Activated T-cell treated with anti-CD3 and anti-CD28 coated beads for 24 hours (primary cell): Measurements from ENCODE around the gene HSFX3.
"Not testable (repeated sequence)": the region's sequence is repeated elsewhere in the genome, so short reads cannot be mapped to it uniquely, and the experiment has no call there.

Experiments
- DNase-seq: peaks from one replicate; pipeline ENCODE4 v3.0.0-alpha.2; 2020; ENCODE audit warnings: low read depth

Gene HSFX3, protein sequence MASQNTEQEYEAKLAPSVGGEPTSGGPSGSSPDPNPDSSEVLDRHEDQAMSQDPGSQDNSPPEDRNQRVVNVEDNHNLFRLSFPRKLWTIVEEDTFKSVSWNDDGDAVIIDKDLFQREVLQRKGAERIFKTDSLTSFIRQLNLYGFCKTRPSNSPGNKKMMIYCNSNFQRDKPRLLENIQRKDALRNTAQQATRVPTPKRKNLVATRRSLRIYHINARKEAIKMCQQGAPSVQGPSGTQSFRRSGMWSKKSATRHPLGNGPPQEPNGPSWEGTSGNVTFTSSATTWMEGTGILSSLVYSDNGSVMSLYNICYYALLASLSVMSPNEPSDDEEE

DNA sequence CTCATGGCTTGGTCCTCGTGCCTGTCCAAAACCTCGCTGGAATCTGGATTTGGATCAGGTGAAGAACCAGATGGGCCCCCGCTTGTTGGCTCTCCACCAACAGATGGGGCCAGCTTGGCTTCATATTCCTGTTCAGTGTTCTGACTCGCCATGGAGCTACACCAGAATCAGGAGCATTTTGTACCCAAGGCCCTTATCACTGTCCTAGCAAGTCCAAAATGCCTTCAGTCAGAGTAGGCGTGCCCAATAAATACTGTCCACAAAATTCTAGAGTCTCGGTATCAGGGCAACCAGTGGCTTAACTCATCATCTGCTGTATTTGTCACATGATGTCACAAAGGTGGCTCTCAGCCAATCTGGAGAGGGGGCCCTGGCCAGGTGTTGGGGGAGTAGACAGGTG, at the start of gene HSFX3:
HSFX3 (minus strand) TSS at position 224 of the 400 bp plus-strand sequence; CDS start at position 152, 72 bp downstream.
- DNase-seq: not testable (repeated sequence)

DNA sequence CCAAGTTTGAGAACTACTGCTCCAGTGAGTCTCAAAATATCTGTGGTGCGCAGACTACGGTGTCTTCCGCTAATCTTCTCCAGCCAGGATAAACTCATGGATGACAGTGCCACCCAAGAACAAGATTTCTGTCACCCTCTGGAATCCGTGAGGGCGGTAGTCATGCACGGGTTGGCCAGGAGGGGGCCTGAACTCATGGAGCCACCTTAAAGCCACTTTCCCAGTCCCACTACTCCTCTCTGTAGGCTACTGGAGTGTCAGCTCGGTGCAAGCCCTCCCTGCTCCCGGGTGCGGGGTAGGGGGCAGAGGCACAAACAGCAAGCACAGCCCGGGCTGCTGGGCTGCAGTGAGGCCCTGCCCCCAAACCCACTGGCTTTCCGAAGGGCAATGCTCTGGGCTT, 48.9 kb upstream of the HSFX3 start:
- not testable (repeated sequence) for DNase-seq

DNA sequence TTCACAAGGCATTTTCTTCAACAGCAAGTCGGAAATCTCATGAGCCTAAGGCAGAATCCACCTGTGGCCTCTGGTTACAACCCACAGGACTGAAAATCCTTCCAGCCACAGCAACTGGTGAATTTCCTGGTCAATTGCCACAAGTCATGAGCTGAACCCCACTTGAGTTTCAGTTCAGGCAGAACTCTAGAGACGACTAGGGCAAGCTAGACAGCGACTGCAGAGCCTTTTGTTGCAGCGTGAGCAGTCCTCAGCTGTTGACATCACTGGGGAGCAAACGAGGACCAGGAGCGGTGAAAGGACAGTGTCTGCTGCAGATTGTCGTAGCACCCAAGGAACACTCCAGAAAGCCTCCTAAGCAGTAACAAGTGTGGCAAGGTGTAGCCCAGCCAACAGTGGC, 46.2 kb upstream of the HSFX3 start:
- not testable (repeated sequence) for DNase-seq

DNA sequence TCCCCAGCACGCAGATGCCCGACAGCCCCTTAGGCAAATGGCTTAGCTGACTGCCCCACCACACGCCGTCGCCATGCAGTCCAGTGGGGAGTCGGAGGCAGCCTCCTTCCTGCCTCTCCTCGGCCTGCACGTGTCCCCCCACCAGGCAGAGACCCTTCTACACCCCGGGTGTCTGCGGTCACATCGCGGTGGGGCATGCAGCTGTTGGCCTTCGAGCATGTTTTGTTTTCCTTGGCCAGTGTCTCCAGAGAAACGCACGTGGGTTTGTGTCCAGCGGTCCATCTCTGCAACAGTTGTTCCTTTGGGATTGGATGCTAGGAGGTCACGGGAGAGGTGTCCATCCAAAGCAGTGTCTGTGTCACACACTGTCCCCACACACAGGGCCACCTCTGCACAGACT, 45.5 kb upstream of the HSFX3 start, which contains the start of gene HSFX2:
HSFX2 (minus strand) TSS at position 101 of the 400 bp plus-strand sequence. CDS start 614 bp downstream, outside the sequence.
- DNase-seq: not testable (repeated sequence)

DNA sequence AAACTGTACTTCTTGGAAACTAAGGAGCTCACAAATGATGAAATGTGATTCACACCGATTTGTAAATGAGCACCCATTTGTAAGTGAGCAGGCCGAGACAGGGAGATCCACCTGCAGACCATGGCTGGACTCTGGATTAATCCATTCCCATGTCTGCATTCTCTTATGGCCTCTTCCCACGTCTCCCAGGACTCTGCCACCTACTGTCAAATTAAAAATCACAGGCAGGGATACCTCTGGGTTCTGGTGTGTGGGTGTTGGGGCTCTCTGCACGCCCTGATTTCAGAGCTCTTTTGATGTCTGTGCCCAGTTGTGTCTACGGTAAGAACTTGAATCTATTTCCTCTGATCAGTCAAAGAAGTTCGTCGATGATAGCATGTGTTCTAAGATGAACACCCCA, 41.3 kb upstream of the HSFX3 start:
- not testable (repeated sequence) for DNase-seq

DNA sequence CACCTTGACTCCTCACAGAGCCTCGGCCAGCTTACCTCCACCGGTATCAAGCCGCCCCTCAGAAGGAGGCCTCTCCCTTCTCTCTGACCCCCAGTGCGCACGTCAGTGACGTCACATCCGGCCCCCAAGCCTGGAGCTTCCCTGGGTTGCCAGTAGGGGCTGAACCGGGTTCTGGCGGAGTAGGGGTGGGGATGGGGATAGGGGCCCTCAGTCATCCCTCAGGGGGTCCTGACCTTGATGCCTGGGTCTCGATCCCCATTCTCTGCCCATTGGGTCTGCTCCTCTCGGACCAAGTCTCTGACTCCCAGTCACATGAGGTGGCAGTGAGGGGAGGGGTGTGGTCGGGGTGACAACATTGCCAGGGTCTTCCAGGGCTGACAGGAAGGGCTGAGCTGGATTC, 37.6 kb upstream of the HSFX3 start, which contains the start of gene MAGEA9B:
MAGEA9B (minus strand) TSS at position 101 of the 400 bp plus-strand sequence. CDS start 4,280 bp downstream, outside the sequence.
- not testable (repeated sequence) for DNase-seq

DNA sequence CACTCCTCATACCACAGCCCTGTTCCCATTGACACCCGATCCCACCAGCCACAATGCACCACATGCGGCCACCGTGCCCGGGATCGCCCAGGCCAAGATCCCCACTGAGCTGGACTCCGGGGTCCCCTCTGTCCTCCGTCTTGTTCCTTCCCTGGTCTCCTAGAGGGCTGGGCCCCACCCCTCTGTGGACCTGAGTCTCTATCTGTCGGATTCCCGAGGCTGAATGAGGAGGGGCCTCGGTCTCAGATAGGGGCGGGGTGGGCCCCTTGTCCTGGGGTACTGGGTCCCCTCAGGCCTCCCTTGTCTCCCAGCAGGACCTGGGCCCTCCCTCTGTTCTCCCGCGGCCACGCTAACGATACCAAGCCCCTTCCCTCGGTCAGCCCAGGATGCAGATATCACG, 35.9 kb upstream of the HSFX3 start:
- not testable (repeated sequence) for DNase-seq

DNA sequence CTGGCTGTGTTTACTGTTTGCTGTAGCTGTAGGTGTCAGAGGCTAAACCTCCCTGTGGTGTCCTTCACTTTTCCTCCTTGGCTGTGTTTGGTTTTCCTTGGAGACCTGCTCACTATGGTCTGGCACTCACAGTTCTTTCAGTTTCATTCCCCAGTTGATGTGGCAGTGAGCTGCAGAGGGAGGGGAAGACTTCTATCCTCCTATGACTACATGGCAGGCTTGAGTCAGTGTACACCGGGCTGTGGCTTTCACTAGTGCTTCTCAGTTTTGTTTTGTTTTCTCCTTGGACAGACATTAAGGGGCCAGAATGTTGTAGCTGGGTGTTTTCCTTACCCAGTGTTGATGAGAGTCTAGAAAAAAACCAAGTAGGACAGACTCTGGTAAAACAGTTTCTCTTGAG, 23.7 kb upstream of the HSFX3 start:
- not testable (repeated sequence) for DNase-seq

DNA sequence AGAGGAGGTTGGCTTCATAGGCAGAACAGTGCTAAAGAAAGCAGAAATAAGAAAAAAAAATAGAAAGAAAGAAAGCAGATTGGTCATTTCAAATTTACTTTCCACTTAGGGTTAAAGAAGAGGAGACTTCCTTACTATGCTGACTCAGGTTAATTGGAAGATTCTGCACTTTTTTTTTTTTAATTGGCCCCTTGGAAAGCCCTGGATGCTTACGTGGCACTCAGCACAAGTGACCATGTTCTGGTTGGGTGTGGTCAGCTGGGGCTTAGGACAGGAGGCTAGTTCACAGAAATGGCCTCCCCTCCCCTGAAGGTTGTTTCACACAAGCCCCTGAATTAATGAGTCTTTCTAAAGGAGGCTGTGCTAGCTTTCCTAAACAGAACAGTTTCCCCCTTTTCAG, 23.0 kb upstream of the HSFX3 start:
- DNase-seq: no peak

DNA sequence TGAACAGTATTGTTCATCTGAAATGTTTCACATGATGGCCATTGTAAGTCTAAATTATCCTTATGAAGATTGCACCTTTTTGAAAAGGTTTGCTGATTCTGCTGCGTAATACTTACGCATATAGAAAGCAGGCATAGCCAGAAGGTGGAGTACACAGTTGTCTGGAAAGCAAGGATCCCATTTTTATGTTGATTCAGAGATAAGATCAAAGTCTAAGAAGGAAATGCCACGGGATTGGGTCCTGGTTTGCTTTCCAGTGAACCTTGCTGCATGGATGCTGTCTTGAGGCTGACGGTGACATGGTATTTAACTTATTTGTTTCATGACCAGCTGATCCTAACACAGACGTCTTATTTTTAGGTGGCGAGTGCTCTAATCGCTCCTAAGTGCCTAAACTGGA, 22.0 kb upstream of the HSFX3 start:
- no peak for DNase-seq

DNA sequence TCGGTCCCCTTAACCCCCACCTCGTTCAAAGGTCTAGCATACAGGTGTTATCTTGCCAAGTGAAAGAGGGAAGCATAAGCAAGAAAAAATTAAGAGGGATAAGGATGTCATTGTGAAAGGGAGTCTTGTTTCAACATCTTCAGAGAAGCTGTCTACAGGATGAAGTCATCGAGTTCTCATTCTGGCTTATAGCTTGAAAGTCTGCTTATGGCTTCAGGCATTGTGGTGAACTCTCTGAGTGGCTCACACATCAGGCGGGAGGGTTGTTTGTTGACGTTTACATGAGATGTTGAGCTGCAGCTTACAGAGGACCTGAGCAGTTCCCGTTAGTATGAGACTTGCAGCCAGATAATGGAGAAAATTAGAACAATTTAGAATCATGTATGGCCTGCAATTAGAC, 20.9 kb upstream of the HSFX3 start:
- DNase-seq: no peak

DNA sequence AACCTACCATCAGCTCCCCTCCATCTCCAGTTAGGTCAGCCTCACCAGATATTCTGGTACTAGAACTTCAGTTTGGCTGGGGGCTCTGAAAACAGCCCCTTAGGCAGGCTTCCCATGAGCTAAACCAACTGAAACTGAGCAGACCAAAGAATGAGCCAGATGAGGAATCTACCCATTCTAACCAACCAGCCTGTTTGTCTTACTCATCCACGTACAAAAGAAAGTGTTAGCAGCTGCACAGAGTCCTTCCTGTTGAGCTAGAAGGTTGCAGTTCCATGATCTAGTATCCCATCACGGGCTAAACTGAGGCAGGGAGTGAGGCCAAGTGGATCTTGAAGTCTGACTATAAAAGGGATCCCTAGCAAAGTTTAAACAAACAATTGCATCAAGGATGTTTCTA, 20.0 kb upstream of the HSFX3 start:
- no peak for DNase-seq

DNA sequence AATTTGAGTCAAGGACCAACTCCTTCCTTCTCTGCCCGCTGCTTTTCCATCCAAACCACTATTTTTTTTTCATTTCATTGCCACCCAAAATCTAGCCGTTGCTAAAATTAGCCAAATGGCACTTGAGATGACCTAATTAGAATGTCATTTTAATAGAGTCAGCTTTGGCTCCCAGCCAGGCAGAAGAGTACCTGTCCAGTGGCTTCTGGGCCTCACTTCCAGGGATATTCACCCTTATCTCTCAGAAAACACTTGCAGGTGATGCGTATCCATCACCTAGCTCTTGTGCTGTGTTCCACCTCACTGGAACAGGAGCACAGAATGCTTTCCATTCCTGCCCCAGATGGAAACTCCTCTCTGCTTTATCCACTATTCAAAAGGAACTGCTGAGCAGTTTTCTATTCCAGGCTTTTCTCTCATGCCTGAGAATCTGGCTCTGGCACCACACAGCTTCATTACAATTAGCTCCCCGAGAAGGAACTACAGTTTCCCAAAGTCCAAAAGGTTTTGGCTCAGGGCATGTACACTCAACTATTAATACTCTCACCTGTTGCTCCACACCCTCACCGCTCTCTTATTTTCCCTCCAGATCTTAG, 19.1 kb upstream of the HSFX3 start:
- no peak for DNase-seq

DNA sequence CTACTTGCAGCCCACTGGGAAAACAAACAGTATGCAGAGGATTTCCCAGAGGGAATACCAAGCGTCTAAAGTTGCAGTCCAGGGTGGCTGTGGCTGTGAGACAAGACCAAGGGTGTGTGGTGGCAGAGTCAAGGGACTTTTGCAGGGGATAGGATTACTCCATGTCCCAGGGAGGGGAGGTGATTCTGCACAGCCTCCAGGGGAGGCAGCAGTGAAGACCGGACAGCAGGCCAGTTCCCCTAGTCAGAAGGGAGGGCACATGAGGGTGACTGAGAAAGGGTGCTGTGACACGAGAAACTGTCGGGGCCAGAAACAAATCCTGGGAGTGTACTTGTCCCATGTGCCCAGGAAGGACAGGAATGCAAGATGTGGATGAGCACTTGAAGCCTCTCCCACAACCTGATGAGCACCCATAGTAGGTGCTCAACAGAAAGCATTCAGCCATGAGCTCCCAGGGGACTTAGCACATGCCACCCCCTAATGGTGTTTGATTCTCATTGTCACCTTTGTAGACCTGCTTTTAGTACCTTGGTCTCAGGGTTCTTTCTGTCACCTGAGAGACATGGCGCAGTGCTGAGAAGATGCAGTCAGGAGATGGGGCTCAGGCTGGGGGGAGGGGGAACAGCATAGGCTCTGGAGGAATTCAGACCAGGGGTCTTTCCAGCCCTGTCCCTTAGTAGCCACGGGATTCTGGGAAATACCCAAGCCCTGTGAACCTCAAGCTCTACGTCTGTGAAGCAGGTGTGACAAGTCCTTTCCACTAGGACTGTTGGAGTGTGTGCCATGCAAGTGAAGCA, 18.1 kb upstream of the HSFX3 start:
- no peak for DNase-seq

DNA sequence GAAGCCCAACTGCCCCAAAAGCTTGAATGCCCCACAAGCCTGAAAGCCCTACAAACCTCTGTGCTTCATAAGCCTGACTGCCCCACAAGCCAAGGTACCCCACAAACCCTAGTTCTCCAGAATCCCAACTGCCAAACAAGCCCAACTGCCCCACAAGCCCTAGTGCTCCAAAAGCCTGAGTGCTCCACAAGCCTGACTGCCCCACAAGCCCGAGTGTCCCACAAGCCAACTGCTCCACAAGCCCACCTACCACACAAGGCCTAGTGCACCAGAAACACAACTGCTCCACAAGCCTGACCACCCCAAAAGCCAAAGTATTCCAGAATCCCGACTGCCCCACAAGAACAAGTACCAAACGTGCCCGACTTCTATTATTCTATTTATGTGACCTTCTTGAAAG, 13.6 kb upstream of the HSFX3 start:
- DNase-seq: no peak

DNA sequence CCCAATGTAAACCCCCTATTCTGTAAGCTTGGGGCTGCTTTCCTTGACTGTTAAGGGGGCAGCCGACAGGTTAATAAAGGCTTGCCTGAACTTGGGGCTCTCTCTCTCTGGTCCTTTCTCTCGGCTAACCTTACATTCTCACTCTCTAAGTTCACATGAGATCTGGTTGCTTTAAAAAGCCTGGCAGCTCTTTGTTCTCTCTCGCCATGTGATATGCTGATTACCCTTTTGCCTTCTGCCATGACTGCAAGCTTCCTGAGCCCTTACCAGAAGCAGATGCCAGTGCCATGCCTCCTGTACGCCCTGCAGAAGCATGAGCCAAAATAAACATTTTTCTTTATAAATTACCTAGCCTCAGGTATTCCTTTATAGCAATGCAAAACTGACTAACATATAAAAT, 5.5 kb upstream of the HSFX3 start:
- DNase-seq: not testable (repeated sequence)

DNA sequence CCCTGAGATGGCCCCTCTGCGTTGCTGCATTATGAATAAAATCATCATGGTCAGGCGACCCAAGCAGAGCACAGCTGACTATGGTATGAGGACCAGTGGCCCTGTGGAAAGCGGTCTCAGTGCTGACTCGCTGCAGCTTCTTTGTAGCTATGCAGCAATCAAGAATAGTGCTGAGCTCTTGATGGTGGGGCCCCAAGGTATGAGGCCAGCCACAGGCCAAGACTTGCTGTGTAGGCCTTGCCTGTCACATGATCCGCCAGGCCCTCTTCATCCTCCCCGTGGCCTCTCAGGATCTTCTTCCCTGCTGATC, 2.2 kb upstream of the HSFX3 start:
- DNase-seq: not testable (repeated sequence)

DNA sequence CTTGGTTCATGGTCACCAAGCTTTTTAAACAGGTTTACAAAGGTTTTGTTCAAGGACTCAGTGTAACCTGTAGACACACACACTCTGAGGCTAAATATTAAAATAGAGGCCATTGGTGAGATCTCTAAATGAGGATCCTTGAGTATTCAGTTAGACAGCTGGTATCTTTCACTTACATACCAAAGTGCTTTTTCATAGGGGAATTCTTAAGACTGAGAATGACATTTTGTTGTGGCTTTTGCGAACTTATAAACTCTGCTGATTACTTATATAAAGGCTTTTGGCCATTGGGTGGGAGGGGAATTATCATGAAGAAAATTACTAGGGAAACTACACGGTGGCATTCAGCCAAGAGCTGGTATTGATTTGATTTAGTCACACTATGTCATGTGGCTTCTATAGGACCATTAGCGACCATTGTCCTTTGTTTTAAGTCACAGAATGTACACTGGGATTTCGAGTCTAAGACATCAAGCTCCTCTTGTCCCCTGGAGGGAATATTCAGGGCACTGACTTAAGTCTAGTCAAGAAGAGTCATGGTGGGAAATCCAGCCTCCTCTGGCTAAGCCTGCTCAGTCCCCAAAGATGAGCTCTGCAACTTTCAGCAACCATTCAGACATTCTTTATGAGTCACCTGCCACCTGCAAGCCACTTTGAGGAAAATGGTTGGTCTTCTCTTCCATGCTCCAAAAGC, 1.7 kb upstream of the HSFX3 start:
- not testable (repeated sequence) for DNase-seq

DNA sequence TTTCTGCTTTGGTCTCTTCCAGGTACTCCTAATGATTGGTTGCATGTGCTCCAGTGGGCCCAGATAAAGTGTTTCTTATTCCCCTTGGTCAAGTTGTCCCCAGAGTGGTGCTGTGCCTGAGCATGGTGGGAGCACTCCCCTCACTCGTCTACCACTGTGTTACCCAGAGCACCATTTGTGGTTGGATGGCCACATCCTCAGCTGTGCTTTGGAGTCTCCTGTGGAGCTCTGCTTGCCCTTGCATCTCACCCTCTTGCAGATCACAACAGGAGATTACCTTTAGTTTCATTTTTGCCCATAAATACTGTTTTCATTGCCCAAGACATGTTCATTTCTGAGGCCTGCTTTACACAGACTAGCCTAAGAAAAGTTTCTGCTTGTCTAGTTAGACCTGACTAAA, 730 bp upstream of the HSFX3 start:
- DNase-seq: not testable (repeated sequence)

DNA sequence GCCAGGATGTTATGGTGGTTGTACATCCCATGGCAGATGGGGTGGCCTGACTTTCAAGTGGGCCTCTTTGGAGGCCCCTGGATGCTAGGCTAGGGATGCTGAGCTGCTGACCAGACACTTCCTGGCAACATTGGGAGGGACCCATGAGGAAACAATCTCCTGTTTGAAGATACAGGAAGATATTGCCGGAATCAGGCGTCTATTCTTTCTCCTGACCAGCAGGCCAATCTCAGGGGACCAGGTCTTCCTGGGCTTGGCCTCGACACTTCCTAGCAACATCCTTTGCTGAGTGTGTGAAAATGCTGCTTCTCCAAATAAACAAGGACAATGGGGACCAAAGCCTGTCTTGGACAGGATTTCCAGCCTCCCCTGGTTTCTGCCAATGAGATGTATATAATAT, 1.9 kb downstream of the HSFX3 start:
- not testable (repeated sequence) for DNase-seq

DNA sequence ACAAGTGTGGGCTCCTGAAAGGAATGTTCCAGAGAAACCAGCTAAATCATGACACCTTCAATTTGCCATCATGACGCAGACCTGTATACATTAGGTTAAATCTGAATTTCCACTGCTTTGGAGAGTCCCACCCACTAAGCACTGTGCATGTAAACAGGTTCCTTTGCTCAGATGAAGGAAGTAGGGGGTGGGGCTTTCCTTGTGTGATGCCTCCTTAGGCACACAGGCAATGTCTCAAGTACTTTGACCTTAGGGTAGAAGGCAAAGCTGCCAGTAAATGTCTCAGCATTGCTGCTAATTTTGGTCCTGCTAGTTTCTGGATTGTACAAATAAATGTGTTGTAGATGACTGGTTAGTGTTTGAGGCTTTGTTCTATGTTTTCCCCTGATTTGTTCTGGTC, 2.8 kb downstream of the HSFX3 start:
- not testable (repeated sequence) for DNase-seq
